GM18505 (cell line): ENCODE data around the gene CPNE6.

Source experiments
- ATAC-seq: cut with Tn5 transposase; IDR thresholded peaks from one replicate; pipeline ENCODE4 v1.9.1; 2021; ENCODE audit not compliant: unreplicated experiment
- POLR2A ChIP-seq: IDR thresholded peaks from 4 replicates; pipeline ENCODE4 v1.6.1; 2011; ENCODE audit warnings: borderline replicate concordance; ENCODE audit not compliant: insufficient read depth, insufficient read length; ENCODE audit errors: extremely low read depth

CPNE6 gene

DNA sequence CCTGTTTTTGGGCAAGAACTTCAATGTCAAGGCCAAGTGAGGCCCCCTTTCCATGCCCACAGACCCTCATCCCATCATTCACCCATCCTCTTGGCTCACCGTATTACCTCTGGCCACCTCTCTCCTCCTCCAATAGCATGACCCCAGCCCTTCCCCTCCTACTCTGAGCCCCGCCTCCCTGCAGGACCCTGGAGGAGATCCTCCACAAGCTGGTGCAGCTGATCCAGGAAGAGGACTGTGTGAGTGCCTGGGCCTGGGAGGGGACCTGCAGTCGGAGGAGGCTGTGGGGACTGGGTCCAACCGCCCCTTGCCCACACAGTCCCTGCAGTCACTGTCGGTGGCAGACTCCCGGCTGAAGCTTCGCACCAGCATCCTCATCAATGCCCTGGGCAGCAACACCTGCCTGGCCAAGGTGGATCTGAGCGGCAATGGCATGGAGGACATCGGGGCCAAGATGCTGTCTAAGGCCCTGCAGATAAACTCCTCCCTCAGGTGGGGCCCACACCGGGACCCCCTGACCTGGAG lies 12.3 kb upstream of the CPNE6 start:
- ATAC-seq, result no peak
- no peak for TF ChIP-seq POLR2A

DNA sequence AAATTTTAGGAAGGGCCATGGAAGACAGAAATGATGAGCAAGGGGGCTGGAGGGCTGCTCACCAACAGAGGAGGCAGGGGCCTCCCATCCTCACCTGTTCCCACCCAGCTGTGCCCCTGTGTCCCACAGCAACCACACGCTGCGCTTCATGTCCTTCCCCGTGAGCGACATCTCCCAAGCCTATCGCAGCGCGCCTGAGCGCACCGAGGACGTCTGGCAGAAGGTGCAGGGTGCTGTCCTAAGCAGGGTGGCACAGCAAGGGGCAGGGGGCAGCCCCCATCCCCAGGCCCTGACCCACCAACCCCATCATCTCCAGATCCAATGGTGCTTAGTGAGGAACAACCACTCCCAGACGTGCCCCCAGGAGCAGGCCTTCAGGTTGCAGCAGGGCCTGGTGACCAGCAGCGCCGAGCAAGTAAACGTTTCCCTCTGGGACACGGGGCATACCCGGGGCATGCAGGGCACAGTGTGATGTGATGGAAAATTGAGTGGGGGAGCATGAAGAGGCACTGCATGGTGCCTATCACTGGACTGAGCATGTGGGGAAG lies 11.4 kb upstream of the CPNE6 start:
- TF ChIP-seq POLR2A, result no peak
- no peak for ATAC-seq

DNA sequence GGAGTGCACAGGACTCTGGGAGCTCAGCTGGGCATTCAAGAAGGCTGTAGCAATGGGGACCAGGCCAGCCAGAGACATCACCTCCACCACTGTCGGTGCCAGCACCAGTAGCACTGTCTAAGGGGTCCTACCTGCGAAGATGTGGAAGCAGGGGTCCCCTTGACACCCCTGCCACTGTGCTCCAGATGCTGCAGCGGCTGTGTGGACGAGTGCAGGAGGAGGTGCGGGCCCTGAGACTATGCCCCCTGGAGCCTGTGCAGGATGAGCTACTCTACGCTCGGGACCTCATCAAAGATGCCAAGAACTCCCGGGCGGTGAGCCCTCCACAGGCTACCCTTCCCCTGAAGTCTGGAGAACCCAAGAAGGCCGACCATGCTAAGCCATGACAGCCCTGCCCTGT lies 10.9 kb upstream of the CPNE6 start:
- no peak for TF ChIP-seq POLR2A
- ATAC-seq, result no peak

DNA sequence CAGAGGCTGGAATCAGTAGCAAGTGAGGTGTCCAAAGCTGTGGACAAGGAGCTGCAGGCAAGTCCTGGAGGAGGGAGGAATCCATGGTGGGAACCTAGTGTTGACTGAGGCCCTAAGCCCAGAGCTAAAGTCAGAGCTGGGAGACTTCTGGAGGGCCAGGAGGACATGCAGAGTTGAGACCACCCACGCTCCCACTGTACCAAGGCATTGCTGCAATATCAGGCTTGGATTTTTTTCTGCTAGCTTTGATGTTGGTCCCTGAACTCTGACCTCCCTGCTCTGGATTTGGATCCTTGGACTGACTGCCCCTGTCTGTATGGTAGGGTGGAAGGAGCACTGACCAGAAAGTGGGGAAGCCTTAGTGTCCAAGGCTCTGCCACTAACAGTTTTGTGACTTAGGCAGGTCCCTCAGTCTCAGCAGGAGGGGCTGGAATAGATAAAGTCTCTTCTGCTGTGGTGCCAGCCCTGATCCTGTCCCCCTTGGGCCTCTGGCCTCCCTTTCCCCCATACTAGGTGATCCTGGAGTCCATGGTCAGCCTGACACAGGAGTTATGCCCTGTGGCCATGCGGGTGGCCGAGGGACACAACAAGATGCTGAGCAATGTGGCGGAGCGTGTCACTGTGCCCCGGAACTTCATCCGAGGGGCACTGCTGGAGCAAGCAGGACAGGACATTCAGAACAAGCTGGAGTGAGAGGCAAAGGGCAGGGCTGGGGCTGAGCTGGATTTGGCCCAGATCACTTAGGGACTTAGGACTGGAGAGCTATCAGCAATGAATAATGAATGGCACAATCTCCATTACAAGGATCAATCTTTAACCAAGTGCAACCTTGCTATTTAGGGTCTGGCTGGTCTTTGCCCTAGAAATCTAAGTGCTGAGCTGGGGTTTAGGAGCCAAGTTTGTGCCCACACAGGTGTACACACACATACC lies 10.1 kb upstream of the CPNE6 start:
- no peak for ATAC-seq
- TF ChIP-seq POLR2A, result no peak

GRCh38 chr14:24062216-24062980 lies 9.0 kb upstream of the CPNE6 start:
- no peak for TF ChIP-seq POLR2A
- no peak for ATAC-seq

DNA sequence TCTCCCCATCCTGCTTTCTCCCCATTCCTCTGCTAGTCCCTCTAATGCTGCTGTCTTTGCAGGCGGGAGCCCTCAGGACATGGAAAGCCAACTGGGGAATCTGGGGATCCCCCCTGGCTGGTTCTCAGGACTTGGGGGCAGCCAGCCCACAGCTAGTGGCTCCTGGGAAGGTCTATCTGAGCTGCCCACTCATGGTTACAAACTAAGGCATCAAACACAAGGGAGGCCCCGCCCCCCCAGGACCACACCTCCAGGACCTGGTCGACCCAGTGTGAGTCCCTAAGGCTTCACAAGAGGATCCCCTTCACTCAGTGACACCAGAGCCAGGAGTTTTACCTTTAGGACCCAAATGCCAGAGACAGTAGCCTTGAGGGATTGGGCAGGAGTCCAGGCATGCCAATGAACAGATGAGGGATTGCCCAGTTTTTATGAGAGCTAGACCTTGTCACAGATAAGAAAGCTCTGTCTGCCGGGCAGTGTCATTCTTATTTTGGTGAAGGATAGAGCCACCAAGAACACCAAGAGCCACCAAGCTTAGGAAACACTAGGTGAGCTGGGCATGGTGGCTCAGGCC lies 8.0 kb upstream of the CPNE6 start:
- no peak for TF ChIP-seq POLR2A
- no peak for ATAC-seq

- ATAC-seq, result no peak
- TF ChIP-seq POLR2A, result no peak
Measured at GRCh38 chr14:24064091-24064795, 7.1 kb upstream of the CPNE6 start.

GRCh38 chr14:24064856-24065255 lies 6.5 kb upstream of the CPNE6 start:
- no peak for TF ChIP-seq POLR2A
- ATAC-seq, result no peak

- ATAC-seq, result no peak
- no peak for TF ChIP-seq POLR2A
Measured at GRCh38 chr14:24065408-24065807, 6.0 kb upstream of the CPNE6 start.

- ATAC-seq, result no peak
- no peak for TF ChIP-seq POLR2A
Measured at GRCh38 chr14:24066496-24067132, 4.7 kb upstream of the CPNE6 start.

DNA sequence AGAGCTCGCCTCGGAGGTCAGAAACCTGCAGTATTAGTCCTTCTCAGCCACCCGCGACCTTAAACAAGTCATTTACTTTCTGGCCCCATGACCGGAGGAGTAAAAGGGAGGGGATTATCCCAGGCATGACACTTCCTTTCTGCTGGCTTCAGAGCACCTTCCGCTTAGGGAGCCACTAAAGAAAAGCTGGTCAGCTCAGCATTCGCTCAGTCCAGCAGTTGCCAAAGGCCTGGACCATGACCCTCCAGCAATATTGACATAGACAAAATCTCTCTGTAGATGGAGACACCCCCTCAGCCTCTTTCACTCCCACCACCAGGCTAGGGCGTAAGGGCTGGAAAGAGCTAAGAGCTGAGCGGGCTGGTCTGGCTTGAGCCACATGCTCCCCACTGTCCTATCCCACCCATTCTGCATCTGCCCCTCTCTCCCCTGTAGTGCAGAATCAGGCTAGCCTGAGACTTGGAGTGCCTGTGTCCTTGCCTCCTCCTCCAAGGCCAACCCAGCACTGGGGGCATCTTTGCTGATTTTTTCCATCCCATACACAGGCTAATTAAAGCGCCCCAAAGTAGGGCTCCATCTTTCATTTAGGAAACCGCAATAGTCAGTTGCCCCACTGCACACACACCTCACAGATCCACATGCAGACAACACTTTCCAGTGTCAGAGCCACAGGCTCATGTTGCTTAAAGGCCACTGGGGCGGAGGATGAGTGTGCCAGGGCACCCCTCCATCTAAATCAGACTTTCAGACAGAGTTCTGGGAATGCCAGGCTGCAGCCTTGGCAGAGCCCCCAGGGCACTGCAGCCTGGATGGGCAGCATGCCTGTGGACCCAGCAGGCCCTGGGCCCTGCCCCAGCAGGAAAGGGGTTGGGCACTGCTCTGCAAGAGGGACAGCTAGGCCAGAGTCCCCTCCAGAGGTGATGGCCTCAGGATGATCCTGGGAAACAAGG lies 4.0 kb upstream of the CPNE6 start:
- no peak for ATAC-seq
- no peak for TF ChIP-seq POLR2A
